HK-2 (cell line): ENCODE measurements around the gene PSMC3.

Experiments used
- DNase-seq: peaks from one replicate; pipeline ENCODE4 v3.0.0-alpha.2; 2018; ENCODE audit not compliant: unreplicated experiment

Gene PSMC3

GRCh38 chr11:47443028-47443700, 16.9 kb upstream of the PSMC3 start:
- no peak for DNase-seq

- no peak for DNase-seq
Measured at GRCh38 chr11:47442514-47442913, 16.3 kb upstream of the PSMC3 start.

- DNase-seq = no peak
Measured at GRCh38 chr11:47441421-47441820, 15.2 kb upstream of the PSMC3 start.

- no peak for DNase-seq
Measured at GRCh38 chr11:47440054-47440476, 13.8 kb upstream of the PSMC3 start.

- DNase-seq = no peak
Measured at GRCh38 chr11:47438721-47439120, 12.5 kb upstream of the PSMC3 start.

GRCh38 chr11:47437746-47438418, 11.6 kb upstream of the PSMC3 start:
- DNase-seq = no peak

- no peak for DNase-seq
Measured at GRCh38 chr11:47437218-47437745, 11.0 kb upstream of the PSMC3 start.

- DNase-seq = no peak
Measured at GRCh38 chr11:47436726-47437125, 10.5 kb upstream of the PSMC3 start.

GRCh38 chr11:47435687-47436086, 9.4 kb upstream of the PSMC3 start:
- no peak for DNase-seq

- no peak for DNase-seq
Measured at GRCh38 chr11:47434011-47434786, 8.0 kb upstream of the PSMC3 start.

- no peak for DNase-seq
Measured at GRCh38 chr11:47433157-47433556, 6.9 kb upstream of the PSMC3 start.

GRCh38 chr11:47431356-47432083, 5.3 kb upstream of the PSMC3 start:
- DNase-seq = no peak

- no peak for DNase-seq
Measured at GRCh38 chr11:47430524-47430923, 4.3 kb upstream of the PSMC3 start.

- DNase-seq = no peak
Measured at GRCh38 chr11:47425611-47426010, 628 bp downstream of the PSMC3 start.

GRCh38 chr11:47418454-47419259, 7.6 kb downstream of the PSMC3 start:
- DNase-seq = no peak

GRCh38 chr11:47417712-47418111, 8.5 kb downstream of the PSMC3 start:
- DNase-seq = no peak

GRCh38 chr11:47415949-47416472, 10.2 kb downstream of the PSMC3 start:
- peak; percentile 85 for DNase-seq

GRCh38 chr11:47415091-47415854, 11.0 kb downstream of the PSMC3 start:
- no peak for DNase-seq

GRCh38 chr11:47414685-47415070, 11.6 kb downstream of the PSMC3 start:
- no peak for DNase-seq
